H1 (cell line): ENCODE results near the gene FLVCR2. TPM values are rescaled to one million over a fixed set of nuclear protein-coding genes. Genes with fewer than 3 reads are reported as not detected.

ENCODE experiments used
- ASH2L ChIP-seq: fragments of 200-600, 300-600 bp; sonication (generic); IDR thresholded peaks from one replicate; pipeline ENCODE4 v1.7.1; 2017; ENCODE audit warnings: low read length
- ATF2 ChIP-seq: IDR thresholded peaks from 2 replicates; pipeline ENCODE4 v1.6.1; 2012; ENCODE audit warnings: low read length, inconsistent platforms
- CHD7 ChIP-seq: fragments of 300-600 bp; sonication (generic); IDR thresholded peaks from 2 replicates; pipeline ENCODE4 v1.7.1; 2012; ENCODE audit warnings: low read length, moderate library complexity, mild to moderate bottlenecking, inconsistent platforms; ENCODE audit not compliant: insufficient replicate concordance
- KDM1A ChIP-seq: fragments of 200-600, 300-600 bp; sonication (generic); IDR thresholded peaks from 2 replicates; pipeline ENCODE4 v1.7.1; 2016; ENCODE audit warnings: mild to moderate bottlenecking, low read length, borderline replicate concordance
- POU5F1 ChIP-seq: IDR thresholded peaks from 2 replicates; pipeline ENCODE4 v1.6.1; 2011; ENCODE audit warnings: low read depth, mild to moderate bottlenecking, low read length, moderate library complexity
- SIN3A ChIP-seq, 2 experiments: IDR thresholded peaks in 1 of 2; conservative IDR thresholded peaks in 1 of 2; 2 replicates each; pipeline ENCODE4 v1.6.1; 2011 to 2012; ENCODE audit warnings: low read length in 2 of 2, improper control_type of control experiment in 1 of 2, low read depth in 1 of 2, mild to moderate bottlenecking in 1 of 2
- polyA plus RNA-seq, 7 experiments: library from polyadenylated mRNA; depleted of rRNA in 3 of 7; stranded (reverse) in 5 of 7; unstranded in 2 of 7; fragments of >200 nt in 5 of 7; fragments of 200-250 nt in 2 of 7; gene quantifications; 1 replicate in 5 of 7; 2 replicates in 1 of 7; 4 replicates in 1 of 7; pipeline versions ENCODE4 v1.2.1 to v1.2.3, GENCODE V29; 2011 to 2013; ENCODE audit warnings: missing spikeins in 2 of 7, mixed read lengths in 2 of 7
- total RNA-seq: library from RNA; stranded (reverse); fragmentation: NEBNext Ultra II Directional; extraction: Animal tissue kit (Norgen Biotek cat#: 25700); gene quantifications from 2 replicates; pipeline ENCODE4 v1.2.1, GENCODE V29; 2021

Gene FLVCR2
- total and polyA plus RNA-seq, 2 of the 8 experiments (the other 6 are each of a cell fraction or from before 2014, with no cell fraction given): 7.1 to 8.2 TPM

- TF ChIP-seq CHD7 (no peak), ASH2L (no peak), KDM1A (no peak), ATF2 (no peak), SIN3A (conservative IDR thresholded peaks at IDR 0.05 in 1 of 2, IDR thresholded peaks at IDR 0.05 in 1 of 2; ENCODE audit: low read depth in 1 of 2, low read length in 2 of 2) (no peak), POU5F1 (no peak)
Measured at GRCh38 chr14:75645056-75645455, 66.6 kb downstream of the FLVCR2 start (continued).
